MM.1S (cell line): Measurements from ENCODE around the gene SPC24.
"Not testable (repeated sequence)": the region's sequence is repeated elsewhere in the genome, so short reads cannot be mapped to it uniquely, and the experiment has no call there.

Experiments used
- DNase-seq: peaks from one replicate; pipeline ENCODE4 v3.0.0-alpha.2; 2015
- H2AFZ ChIP-seq: fragments of 300-600 bp; sonication (generic); 2 replicates; pipeline ENCODE4 v1.6.0; 2016; ENCODE audit warnings: antibody characterized with exemption, low read length
- H3F3A ChIP-seq: fragments of 300-600 bp; sonication (generic); 2 replicates; pipeline ENCODE4 v1.6.1; 2016; ENCODE audit warnings: mild to moderate bottlenecking, antibody characterized with exemption, low read length, moderate library complexity, mixed read lengths; ENCODE audit not compliant: insufficient read depth
- H3K27ac ChIP-seq: fragments of 300-600 bp; sonication (generic); 2 replicates; pipeline ENCODE4 v1.5.1; 2016; ENCODE audit warnings: mild to moderate bottlenecking, low read length
- H3K27me3 ChIP-seq: fragments of 300-600 bp; sonication (generic); replicated peaks from 2 replicates; pipeline ENCODE4 v1.6.0; 2016; ENCODE audit warnings: low read length; ENCODE audit not compliant: insufficient read depth
- H3K36me3 ChIP-seq: fragments of 300-600 bp; sonication (generic); replicated peaks from 2 replicates; pipeline ENCODE4 v1.6.1; 2016; ENCODE audit warnings: mild to moderate bottlenecking, low read length, mixed read lengths; ENCODE audit not compliant: insufficient read depth
- H3K4me1 ChIP-seq: fragments of 300-600 bp; sonication (generic); 2 replicates; pipeline ENCODE4 v1.6.1; 2016; ENCODE audit warnings: low read length, mixed read lengths
- H3K4me2 ChIP-seq: fragments of 300-600 bp; sonication (generic); 2 replicates; pipeline ENCODE4 v1.6.0; 2016; ENCODE audit warnings: low read depth, low read length
- H3K4me3 ChIP-seq: fragments of 300-600 bp; sonication (generic); 2 replicates; pipeline ENCODE4 v1.5.1; 2016; ENCODE audit warnings: low read length, mixed read lengths
- H3K79me2 ChIP-seq: fragments of 300-600 bp; sonication (generic); 2 replicates; pipeline ENCODE4 v1.6.1; 2016; ENCODE audit warnings: mixed run types, low read length, mixed read lengths
- H3K9ac ChIP-seq: fragments of 300-600 bp; sonication (generic); 2 replicates; pipeline ENCODE4 v1.6.1; 2016; ENCODE audit warnings: low read length, mixed read lengths
- H3K9me2 ChIP-seq: fragments of 300-600 bp; sonication (generic); replicated peaks from 2 replicates; pipeline ENCODE4 v1.6.1; 2016; ENCODE audit warnings: mild to moderate bottlenecking, low read length, mixed read lengths; ENCODE audit not compliant: insufficient read depth
- H3K9me3 ChIP-seq: fragments of 300-600 bp; sonication (generic); replicated peaks from 2 replicates; pipeline ENCODE4 v1.6.1; 2016; ENCODE audit warnings: mild to moderate bottlenecking, low read length, mixed read lengths; ENCODE audit not compliant: insufficient read depth
- H4K20me1 ChIP-seq: fragments of 300-600 bp; sonication (generic); 2 replicates; pipeline ENCODE4 v1.6.1; 2016; ENCODE audit warnings: mild to moderate bottlenecking, low read length, moderate library complexity, mixed read lengths; ENCODE audit not compliant: insufficient read depth
- EZH2 ChIP-seq: fragments of 300-600 bp; sonication (generic); optimal IDR thresholded peaks from 2 replicates; pipeline ENCODE3; 2017; ENCODE audit warnings: low read depth, mild to moderate bottlenecking, antibody characterized with exemption, low read length, mixed read lengths
- EZH2phosphoT487 ChIP-seq: fragments of 300-600 bp; sonication (generic); IDR thresholded peaks from 2 replicates; pipeline ENCODE4 v1.6.1; 2018; ENCODE audit warnings: antibody characterized with exemption, low read length
- TF ChIP-seq, protein P1 (sequence below): fragments of 300-600 bp; sonication (generic); IDR thresholded peaks from 2 replicates; pipeline ENCODE4 v1.5.1; 2016; ENCODE audit warnings: antibody characterized with exemption, low read length, mixed read lengths

Gene SPC24

DNA sequence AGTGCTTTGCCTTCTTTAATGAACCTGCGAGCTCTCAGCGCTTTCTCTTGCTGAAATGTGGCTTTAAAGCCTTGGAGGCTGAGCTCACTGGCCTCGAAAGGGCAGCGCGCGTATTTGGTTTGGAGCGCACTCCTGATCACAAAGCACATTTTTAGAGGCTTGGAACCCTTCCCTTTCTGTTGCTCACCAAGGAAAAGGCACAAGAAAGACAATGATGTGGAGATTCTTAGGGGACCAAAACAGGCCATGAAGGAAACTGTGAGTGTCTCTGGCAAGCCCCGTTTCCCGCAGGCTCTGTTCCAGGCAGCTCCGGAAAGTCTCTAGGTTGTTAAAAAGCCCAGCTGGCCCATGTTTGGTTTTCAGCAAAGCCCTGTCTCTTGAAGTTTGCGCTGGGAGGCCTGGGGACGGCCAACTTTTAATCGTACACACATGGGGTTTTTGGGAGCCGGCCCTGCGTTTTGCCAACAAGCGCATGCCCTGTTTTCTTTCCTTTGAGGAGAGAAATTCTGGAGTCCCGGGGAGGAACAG lies 9.4 kb upstream of the SPC24 start:
- Histone ChIP-seq H3K4me3 (no peak overlapping the region), H3K27ac (no peak overlapping the region), H3K4me2 (no peak overlapping the region), H4K20me1 (no peaks in the 10 kb centered on the region), H3K9me3 (no peaks in the 10 kb centered on the region), H3K4me1 (no peaks in the 10 kb centered on the region), H3K27me3 (no peaks in the 10 kb centered on the region), H3K9me2 (no peaks in the 10 kb centered on the region), H3K79me2 (no peaks in the 10 kb centered on the region), H3F3A (no peaks in the 10 kb centered on the region), H3K36me3 (no peaks in the 10 kb centered on the region), H3K9ac (no peak overlapping the region), H2AFZ (no peak overlapping the region)
- TF ChIP-seq, protein P1, sequence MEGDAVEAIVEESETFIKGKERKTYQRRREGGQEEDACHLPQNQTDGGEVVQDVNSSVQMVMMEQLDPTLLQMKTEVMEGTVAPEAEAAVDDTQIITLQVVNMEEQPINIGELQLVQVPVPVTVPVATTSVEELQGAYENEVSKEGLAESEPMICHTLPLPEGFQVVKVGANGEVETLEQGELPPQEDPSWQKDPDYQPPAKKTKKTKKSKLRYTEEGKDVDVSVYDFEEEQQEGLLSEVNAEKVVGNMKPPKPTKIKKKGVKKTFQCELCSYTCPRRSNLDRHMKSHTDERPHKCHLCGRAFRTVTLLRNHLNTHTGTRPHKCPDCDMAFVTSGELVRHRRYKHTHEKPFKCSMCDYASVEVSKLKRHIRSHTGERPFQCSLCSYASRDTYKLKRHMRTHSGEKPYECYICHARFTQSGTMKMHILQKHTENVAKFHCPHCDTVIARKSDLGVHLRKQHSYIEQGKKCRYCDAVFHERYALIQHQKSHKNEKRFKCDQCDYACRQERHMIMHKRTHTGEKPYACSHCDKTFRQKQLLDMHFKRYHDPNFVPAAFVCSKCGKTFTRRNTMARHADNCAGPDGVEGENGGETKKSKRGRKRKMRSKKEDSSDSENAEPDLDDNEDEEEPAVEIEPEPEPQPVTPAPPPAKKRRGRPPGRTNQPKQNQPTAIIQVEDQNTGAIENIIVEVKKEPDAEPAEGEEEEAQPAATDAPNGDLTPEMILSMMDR = no peak
- TF ChIP-seq EZH2 (no peak), EZH2phosphoT487 (no peak)
- no peak for DNase-seq

DNA sequence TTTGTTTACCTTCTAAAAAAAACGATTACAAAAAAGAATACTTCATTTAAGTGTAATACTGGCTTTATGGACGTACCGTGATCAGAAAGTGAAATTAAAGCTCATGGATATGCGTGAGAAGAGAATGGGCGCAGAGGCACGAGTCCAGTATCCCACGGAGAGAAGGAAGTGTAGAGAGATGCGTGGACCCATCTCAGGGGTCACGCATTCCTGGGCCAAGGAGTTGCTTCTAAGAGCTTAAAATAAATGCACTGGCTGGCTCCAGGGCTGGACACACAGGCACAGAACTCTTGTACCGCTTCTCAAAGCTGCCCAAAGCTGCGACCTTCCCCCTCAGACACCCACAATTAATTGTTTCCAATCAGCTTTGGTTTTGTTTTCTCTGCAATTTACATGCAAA lies 8.7 kb upstream of the SPC24 start:
- Histone ChIP-seq H3K9ac (no peak overlapping the region), H3K4me2 (no peak overlapping the region), H3F3A (no peaks in the 10 kb centered on the region), H3K4me3 (no peak overlapping the region), H3K27me3 (no peaks in the 10 kb centered on the region), H3K9me2 (no peaks in the 10 kb centered on the region), H3K36me3 (no peaks in the 10 kb centered on the region), H3K79me2 (no peaks in the 10 kb centered on the region), H2AFZ (no peak overlapping the region), H3K9me3 (no peaks in the 10 kb centered on the region), H3K27ac (no peak overlapping the region), H4K20me1 (no peaks in the 10 kb centered on the region), H3K4me1 (no peaks in the 10 kb centered on the region)
- DNase-seq = no peak
- TF ChIP-seq, protein P1 = no peak
- TF ChIP-seq EZH2phosphoT487 = no peak
- no peak for TF ChIP-seq EZH2

DNA sequence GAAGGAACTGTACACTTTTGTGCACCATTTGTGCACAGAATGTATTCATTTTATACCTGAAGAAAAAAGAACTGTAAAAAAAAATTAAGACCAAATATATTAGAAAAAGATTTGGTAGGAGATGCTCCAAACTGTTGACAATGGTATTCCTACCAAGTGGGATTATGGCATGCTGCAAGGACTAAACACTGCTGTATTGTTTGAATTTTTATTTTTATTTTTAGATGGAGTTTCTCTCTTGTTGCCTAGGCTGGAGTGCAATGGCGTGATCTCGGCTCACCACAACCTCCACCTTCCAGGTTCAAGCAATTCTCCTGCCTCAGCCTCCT lies 4.8 kb upstream of the SPC24 start:
- not testable (repeated sequence) for H3K4me2 ChIP-seq, H3K9me2 ChIP-seq, H3F3A ChIP-seq, H3K9me3 ChIP-seq, H3K9ac ChIP-seq, H3K79me2 ChIP-seq, H3K4me1 ChIP-seq, H4K20me1 ChIP-seq, H3K36me3 ChIP-seq, H2AFZ ChIP-seq, H3K27me3 ChIP-seq, H3K4me3 ChIP-seq, DNase-seq, H3K27ac ChIP-seq

DNA sequence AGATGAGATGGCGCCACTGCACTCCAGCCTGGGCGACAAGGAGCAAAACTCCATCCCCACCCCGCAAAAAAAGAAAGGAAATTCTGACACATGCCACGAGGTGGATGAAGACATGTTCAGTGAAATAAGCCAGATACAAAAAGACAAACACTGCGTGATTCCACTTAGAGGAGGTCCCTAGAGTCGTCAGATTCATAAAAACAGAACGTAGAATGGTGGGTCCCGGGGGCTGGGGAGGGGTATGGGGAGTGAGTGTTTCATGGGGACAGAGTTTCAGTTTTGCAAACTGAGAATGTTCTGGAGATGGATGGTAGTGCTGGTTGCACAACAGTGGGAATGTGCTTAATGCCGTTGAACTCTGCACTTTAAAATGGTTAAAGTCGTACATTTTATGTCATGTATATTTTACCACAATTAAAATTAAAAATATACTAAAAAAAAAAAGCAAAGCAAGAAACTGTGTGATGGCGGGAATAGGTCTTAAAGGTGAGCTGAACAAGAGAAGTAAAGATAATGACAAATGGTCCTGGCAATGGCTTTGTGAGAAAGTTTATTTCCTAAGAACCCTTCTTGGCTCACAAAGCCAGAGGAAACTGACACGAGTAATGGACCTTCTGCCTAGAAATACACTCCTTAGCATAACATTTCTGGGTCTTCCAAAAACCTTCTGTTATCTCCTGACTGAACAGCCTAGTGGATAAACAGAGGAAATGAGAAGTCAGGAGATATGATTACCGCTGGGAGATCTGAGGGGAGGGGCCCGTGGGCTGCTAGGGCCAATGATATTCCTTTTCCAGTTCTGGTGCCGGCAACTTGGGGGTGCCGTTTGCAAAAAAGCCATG lies 4.2 kb upstream of the SPC24 start:
- Histone ChIP-seq H3K9me2 (no peaks in the 10 kb centered on the region), H3K9me3 (no peaks in the 10 kb centered on the region), H3K9ac (no peak overlapping the region), H3K79me2 (peaks cover 8% of the 10 kb centered on the region), H3K4me2 (no peak overlapping the region), H3K27ac (no peak overlapping the region), H3K4me3 (no peak overlapping the region), H3F3A (no peaks in the 10 kb centered on the region), H4K20me1 (no peaks in the 10 kb centered on the region), H3K27me3 (no peaks in the 10 kb centered on the region), H2AFZ (no peak overlapping the region), H3K36me3 (no peaks in the 10 kb centered on the region), H3K4me1 (peaks cover 5% of the 10 kb centered on the region; the same call in 1 of the 2 replicates)
- TF ChIP-seq, protein P1 = no peak
- TF ChIP-seq EZH2phosphoT487 (no peak), EZH2 (no peak)
- DNase-seq = no peak
